ENCODE measurements around the gene SHMT2.
A peak's percentile ranks its signal among the peaks of the same experiment; 100 is the strongest.

Gene SHMT2

DNA sequence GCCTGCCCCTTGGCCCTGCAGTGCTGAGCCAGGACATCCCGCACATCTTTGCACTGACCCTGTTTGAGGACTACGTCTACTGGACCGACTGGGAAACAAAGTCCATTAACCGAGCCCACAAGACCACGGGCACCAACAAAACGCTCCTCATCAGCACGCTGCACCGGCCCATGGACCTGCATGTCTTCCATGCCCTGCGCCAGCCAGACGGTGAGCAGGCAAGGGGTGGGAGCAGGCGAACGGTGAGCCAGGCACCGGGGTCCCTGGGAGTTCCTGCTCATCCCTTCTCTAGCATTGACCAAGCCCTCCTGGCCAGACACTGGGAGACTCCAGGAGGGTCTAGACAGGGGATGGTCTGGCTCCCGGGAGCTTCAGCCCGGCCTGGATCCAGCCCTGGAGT is 30.3 kb upstream of the SHMT2 start:
- no peak for DNase-seq

DNA sequence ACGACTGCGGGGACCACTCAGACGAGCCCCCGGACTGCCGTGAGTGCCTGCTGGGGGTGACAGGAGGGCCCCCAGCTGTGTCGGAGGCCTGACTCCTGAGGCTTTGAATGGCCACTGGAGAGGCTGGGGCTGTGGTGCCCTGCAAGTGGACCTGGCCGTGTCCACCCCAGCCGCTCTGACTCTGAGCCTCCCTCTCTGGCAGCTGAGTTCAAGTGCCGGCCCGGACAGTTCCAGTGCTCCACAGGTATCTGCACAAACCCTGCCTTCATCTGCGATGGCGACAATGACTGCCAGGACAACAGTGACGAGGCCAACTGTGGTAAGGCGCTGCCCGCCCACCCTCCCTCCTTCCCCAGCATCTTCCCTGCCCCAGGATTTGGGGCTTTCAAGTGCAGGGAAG is 29.0 kb upstream of the SHMT2 start:
- no peak for DNase-seq

DNA sequence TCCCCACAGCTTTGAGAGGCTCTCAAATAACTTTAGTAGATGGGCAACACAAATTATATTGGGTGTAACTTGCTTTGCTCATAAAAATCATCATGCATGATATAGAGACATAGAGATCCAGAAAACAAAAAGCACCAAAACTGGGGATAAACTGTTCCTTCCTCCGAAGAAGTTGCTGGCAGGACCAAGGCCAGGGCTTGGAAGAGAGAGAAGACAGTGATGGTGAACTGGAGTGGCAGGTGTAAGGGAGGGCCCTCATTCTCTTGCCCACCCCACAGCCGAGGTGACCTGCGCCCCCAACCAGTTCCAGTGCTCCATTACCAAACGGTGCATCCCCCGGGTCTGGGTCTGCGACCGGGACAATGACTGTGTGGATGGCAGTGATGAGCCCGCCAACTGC is 28.3 kb upstream of the SHMT2 start:
- DNase-seq: no peak

GRCh38 chr12:57201631-57202030 is 27.9 kb upstream of the SHMT2 start:
- no peak for DNase-seq

- DNase-seq: no peak
Measured at GRCh38 chr12:57202321-57202720, 27.2 kb upstream of the SHMT2 start.

DNA sequence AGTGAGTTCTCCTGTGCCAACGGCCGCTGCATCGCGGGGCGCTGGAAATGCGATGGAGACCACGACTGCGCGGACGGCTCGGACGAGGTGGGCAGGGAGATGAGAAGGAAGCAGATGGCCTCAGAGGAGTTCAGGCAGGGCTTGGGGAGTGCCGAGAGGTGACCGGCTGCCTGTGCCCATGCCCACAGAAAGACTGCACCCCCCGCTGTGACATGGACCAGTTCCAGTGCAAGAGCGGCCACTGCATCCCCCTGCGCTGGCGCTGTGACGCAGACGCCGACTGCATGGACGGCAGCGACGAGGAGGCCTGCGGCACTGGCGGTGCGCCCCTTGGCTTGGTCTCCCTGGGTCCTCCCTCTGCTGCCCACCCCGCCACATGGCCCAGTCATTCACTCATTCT is 26.3 kb upstream of the SHMT2 start:
- DNase-seq: no peak

- DNase-seq: no peak
Measured at GRCh38 chr12:57203791-57204190, 25.7 kb upstream of the SHMT2 start.

GRCh38 chr12:57204454-57204853 is 25.1 kb upstream of the SHMT2 start:
- DNase-seq: no peak

- DNase-seq: no peak
Measured at GRCh38 chr12:57205186-57205585, 24.3 kb upstream of the SHMT2 start.

DNA sequence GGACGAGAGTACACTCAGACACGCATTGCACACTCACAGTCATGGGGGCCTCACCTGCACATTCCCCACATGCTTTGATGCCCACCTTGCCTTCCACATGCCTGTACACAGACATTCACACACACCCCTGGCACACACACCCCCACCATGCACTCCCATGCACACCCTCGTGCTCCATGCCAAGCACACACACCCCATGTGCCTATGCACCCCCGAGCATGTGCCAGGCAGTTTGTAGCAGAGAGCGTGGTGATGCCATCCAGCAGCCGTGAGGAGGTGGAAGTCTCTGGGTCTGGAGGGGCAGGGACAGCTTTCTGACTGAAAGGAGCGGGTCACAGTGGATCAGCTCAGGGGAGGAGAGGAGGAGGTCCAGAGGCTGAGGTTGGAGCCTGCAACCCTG is 23.6 kb upstream of the SHMT2 start:
- no peak for DNase-seq

GRCh38 chr12:57207731-57208630 is 21.5 kb upstream of the SHMT2 start:
- no peak for DNase-seq

- DNase-seq: no peak
Measured at GRCh38 chr12:57208631-57209282, 20.8 kb upstream of the SHMT2 start.

DNA sequence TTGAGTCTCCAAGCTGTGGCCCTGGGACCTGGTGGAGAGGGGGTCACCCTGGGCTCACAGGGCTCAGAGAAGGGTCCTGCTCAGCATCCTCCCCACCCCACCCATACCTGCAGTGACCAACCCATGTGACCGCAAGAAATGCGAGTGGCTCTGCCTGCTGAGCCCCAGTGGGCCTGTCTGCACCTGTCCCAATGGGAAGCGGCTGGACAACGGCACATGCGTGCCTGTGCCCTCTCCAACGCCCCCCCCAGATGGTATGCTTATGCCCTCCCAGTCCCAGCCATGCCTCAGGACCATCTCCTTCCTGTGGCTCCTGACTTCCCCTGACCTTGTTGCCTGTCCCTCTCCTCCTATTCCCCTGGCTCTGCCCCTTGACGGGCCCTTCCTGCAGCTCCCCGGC is 19.6 kb upstream of the SHMT2 start:
- no peak for DNase-seq

DNA sequence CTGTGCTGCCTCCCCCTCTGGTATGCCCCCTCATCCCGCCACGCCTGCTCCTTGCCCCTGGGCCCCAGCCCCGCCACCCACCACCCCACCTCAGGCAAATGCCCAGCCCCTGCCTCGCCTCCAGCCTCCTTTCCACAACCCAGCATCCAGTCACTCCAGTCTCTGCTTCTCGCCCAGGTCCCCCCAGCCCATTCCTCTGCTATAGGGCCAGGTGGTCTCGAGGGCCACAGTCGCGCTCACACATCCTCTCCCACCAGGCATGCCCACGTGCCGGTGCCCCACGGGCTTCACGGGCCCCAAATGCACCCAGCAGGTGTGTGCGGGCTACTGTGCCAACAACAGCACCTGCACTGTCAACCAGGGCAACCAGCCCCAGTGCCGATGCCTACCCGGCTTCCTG is 19.1 kb upstream of the SHMT2 start:
- DNase-seq: no peak

GRCh38 chr12:57210926-57211692 is 18.4 kb upstream of the SHMT2 start:
- DNase-seq: no peak

DNA sequence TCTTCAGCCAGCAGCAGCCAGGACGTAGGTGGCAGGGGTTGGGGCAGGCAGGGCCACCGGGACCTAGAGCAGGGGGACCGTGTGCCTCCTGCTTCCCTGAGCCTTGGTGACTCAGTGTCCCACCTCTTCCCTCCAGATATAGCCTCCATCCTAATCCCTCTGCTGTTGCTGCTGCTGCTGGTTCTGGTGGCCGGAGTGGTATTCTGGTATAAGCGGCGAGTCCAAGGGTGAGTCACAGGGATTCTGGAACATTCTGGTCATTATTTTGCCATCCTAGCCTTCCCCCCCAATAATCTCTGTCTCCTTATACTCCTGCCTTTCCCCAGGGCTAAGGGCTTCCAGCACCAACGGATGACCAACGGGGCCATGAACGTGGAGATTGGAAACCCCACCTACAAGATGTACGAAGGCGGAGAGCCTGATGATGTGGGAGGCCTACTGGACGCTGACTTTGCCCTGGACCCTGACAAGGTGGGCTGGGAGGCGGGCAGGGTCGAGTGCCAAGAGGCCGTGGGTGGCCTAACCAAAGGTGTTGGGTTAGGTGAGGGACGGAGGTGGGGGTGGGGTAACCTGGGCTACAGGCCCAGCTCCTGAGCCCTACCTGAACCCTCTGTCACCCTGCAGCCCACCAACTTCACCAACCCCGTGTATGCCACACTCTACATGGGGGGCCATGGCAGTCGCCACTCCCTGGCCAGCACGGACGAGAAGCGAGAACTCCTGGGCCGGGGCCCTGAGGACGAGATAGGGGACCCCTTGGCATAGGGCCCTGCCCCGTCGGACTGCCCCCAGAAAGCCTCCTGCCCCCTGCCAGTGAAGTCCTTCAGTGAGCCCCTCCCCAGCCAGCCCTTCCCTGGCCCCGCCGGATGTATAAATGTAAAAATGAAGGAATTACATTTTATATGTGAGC is 17.5 kb upstream of the SHMT2 start:
- DNase-seq: no peak

DNA sequence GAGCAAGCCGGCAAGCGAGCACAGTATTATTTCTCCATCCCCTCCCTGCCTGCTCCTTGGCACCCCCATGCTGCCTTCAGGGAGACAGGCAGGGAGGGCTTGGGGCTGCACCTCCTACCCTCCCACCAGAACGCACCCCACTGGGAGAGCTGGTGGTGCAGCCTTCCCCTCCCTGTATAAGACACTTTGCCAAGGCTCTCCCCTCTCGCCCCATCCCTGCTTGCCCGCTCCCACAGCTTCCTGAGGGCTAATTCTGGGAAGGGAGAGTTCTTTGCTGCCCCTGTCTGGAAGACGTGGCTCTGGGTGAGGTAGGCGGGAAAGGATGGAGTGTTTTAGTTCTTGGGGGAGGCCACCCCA is 16.8 kb upstream of the SHMT2 start:
- no peak for DNase-seq

DNA sequence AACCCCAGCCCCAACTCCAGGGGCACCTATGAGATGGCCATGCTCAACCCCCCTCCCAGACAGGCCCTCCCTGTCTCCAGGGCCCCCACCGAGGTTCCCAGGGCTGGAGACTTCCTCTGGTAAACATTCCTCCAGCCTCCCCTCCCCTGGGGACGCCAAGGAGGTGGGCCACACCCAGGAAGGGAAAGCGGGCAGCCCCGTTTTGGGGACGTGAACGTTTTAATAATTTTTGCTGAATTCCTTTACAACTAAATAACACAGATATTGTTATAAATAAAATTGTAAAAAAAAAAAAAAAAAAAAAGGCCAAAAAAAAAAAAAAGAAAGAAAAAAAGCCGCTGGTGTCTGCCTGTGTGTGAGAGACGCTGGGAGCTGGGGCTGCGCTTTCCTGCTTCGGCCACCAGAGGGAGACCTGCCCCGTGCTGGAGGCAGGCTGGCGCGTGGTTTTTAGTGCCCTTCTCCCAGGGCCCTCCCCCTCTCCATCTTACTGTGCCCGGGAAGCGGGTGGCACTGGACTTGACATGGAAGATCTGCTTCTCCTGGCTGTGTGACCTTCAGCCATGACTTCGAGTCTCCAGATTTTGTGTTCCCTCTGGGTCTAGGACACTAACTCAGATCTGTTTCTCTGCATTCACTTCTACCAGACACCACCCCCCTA is 16.3 kb upstream of the SHMT2 start:
- DNase-seq: peak; percentile 86

DNA sequence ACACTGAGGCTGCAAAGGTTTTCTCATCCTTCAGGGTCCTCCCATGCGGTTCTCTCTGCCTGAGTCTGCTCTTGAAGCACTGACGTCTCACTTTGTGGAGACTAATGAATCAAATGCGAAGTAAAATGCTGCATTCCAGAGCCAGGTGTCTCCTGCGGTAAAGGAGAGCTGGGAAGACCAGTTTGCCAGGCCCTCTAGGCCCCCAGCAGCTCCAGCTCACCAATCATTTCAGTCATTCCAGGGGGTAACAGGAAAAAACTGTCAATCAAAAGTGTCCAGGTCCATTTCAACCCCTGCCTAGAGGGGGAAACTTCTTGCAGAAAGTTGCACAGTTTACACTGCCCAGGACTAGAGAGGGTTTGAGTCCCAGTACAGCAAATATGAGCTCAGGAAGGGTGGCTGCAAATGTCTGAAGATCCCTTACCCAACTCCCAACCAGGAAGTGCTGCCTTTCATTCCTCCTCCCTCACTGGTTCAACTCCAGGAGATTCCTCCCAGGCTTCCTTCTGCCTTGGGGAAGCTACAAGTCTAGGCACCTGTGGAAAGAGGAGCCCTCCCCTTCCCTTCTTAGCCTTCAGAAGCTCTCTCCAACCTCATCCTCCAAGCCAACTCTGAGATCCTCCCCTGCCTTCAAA is 15.6 kb upstream of the SHMT2 start:
- no peak for DNase-seq

DNA sequence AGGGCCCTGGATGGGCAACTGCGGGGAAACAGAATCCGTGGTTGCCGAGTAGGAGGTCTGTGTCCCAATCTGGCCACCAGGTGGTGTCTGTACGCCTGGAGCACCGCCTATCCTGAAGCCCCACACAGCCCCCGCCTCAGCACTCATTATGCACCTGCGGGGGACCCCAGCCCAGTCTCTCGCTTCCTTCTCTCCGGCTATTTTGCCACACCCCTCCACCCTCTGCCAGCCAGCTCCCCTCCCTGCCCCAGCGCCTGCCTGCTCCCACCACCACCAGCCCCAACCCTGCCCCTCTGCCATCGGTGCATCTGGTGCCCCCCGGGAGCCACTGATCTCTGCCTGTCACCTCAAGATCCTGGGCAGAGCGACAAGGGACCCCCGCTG is 15.1 kb upstream of the SHMT2 start:
- peak; percentile 76 for DNase-seq

GRCh38 chr12:57215065-57215464 is 14.4 kb upstream of the SHMT2 start:
- no peak for DNase-seq

DNA sequence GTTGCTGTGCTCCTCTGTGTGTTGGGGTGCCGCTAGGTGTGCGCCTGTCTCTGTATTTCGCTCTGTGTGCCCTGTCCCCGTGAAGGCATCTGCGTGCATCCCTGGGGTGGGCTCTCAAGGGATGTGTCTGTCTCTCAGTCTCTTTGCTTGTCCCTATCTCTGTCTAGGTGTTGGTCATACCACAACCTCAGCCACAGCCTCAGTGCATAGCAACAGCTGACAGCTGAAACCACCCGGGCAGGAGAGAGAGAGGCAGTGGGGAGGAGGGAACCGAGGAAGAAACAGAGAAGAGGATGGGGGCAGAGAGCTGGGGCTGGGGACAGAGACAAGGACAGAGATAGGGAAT is 13.9 kb upstream of the SHMT2 start:
- no peak for DNase-seq
